H9 (cell line): ENCODE measurements around the gene JARID2. TPM values are rescaled to one million over a fixed set of nuclear protein-coding genes. Genes with fewer than 3 reads are reported as not detected.

Source experiments
- DNase-seq: peaks from one replicate; pipeline ENCODE4 v3.0.0-alpha.2; 2017
- H2AFZ ChIP-seq: one replicate; pipeline ENCODE4 v1.6.1; 2013; ENCODE audit warnings: mild to moderate bottlenecking, low read length, control low read depth, moderate library complexity
- H2AK5ac ChIP-seq: 2 replicates; pipeline ENCODE4 v1.6.1; 2013; ENCODE audit warnings: low read length, control low read depth, mixed read lengths; ENCODE audit not compliant: insufficient read length
- H2BK120ac ChIP-seq: one replicate; pipeline ENCODE4 v1.6.1; 2013; ENCODE audit warnings: low read depth, mild to moderate bottlenecking, low read length, control low read depth, inconsistent platforms; ENCODE audit not compliant: poor library complexity, severe bottlenecking
- H2BK12ac ChIP-seq: 2 replicates; pipeline ENCODE4 v1.6.1; 2013; ENCODE audit warnings: low read length, control low read depth, mixed read lengths, low read depth; ENCODE audit not compliant: insufficient read length
- H2BK15ac ChIP-seq: 2 replicates; pipeline ENCODE4 v1.6.1; 2013; ENCODE audit warnings: low read depth, low read length, control low read depth
- H2BK20ac ChIP-seq: one replicate; pipeline ENCODE4 v1.6.1; 2013; ENCODE audit warnings: low read depth, mild to moderate bottlenecking, low read length, control low read depth, inconsistent platforms; ENCODE audit not compliant: poor library complexity, severe bottlenecking
- H2BK5ac ChIP-seq: 2 replicates; pipeline ENCODE4 v1.6.1; 2013; ENCODE audit warnings: low read length, control low read depth, mixed read lengths; ENCODE audit not compliant: insufficient read length
- H3K14ac ChIP-seq: 2 replicates; pipeline ENCODE4 v1.6.1; 2013; ENCODE audit warnings: low read length, control low read depth; ENCODE audit not compliant: insufficient read depth
- H3K18ac ChIP-seq: 2 replicates; pipeline ENCODE4 v1.6.1; 2013; ENCODE audit warnings: low read depth, mild to moderate bottlenecking, mixed read lengths, low read length, control low read depth; ENCODE audit not compliant: insufficient read length
- H3K23ac ChIP-seq: 2 replicates; pipeline ENCODE4 v1.6.1; 2013; ENCODE audit warnings: low read length, control low read depth, mixed read lengths, low read depth; ENCODE audit not compliant: insufficient read length
- H3K23me2 ChIP-seq: 2 replicates; pipeline ENCODE4 v1.6.1; 2013; ENCODE audit warnings: low read depth, mild to moderate bottlenecking, mixed read lengths, low read length, control low read depth; ENCODE audit not compliant: insufficient read length, poor library complexity, severe bottlenecking
- H3K27ac ChIP-seq: 2 replicates; pipeline ENCODE4 v1.5.1; 2013; ENCODE audit warnings: low read length, control low read depth, mixed read lengths, low read depth; ENCODE audit not compliant: insufficient read length
- H3K27me3 ChIP-seq: 2 replicates; pipeline ENCODE4 v1.6.1; 2013; ENCODE audit warnings: low read length, control low read depth, inconsistent platforms; ENCODE audit not compliant: insufficient read depth
- H3K4ac ChIP-seq: 2 replicates; pipeline ENCODE4 v1.6.1; 2013; ENCODE audit warnings: low read depth, mild to moderate bottlenecking, control low read depth, inconsistent platforms, low read length, moderate library complexity
- H3K4me1 ChIP-seq: 2 replicates; pipeline ENCODE4 v1.6.1; 2013; ENCODE audit warnings: low read length, control low read depth, inconsistent platforms; ENCODE audit not compliant: insufficient read depth
- H3K4me2 ChIP-seq: 2 replicates; pipeline ENCODE4 v1.6.1; 2013; ENCODE audit warnings: low read length, control low read depth, mixed read lengths; ENCODE audit not compliant: insufficient read length, insufficient read depth
- H3K56ac ChIP-seq: 2 replicates; pipeline ENCODE4 v1.6.1; 2013; ENCODE audit warnings: low read depth, mild to moderate bottlenecking, mixed read lengths, low read length, control low read depth; ENCODE audit not compliant: insufficient read length
- H3K79me1 ChIP-seq: 2 replicates; pipeline ENCODE4 v1.6.1; 2013; ENCODE audit warnings: low read depth, mild to moderate bottlenecking, moderate library complexity, low read length, control low read depth, inconsistent platforms; ENCODE audit not compliant: insufficient read depth, poor library complexity, severe bottlenecking
- H3K79me2 ChIP-seq: 2 replicates; pipeline ENCODE4 v1.6.1; 2013; ENCODE audit warnings: low read length, control low read depth, inconsistent platforms; ENCODE audit not compliant: insufficient read depth
- H3K9ac ChIP-seq: 2 replicates; pipeline ENCODE4 v1.6.1; 2013; ENCODE audit warnings: low read length, control low read depth, mixed read lengths; ENCODE audit not compliant: insufficient read length; ENCODE audit errors: extremely low read depth
- H3K9me3 ChIP-seq: one replicate; pipeline ENCODE4 v1.6.1; 2013; ENCODE audit warnings: low read depth, low read length, inconsistent platforms; ENCODE audit not compliant: control insufficient read depth
- H3T11ph ChIP-seq: one replicate; pipeline ENCODE4 v1.6.1; 2013; ENCODE audit warnings: mild to moderate bottlenecking, low read length, control low read depth, inconsistent platforms
- H4K20me1 ChIP-seq: one replicate; pipeline ENCODE4 v1.6.1; 2013; ENCODE audit not compliant: control insufficient read depth, insufficient read length, insufficient read depth
- H4K5ac ChIP-seq: 2 replicates; pipeline ENCODE4 v1.6.1; 2013; ENCODE audit warnings: low read depth, mild to moderate bottlenecking, mixed read lengths, low read length, control low read depth; ENCODE audit not compliant: insufficient read length
- H4K8ac ChIP-seq: replicated peaks from 2 replicates; pipeline ENCODE4 v1.6.1; 2013; ENCODE audit warnings: low read length, control low read depth, mixed read lengths, low read depth; ENCODE audit not compliant: insufficient read length
- H4K91ac ChIP-seq: 2 replicates; pipeline ENCODE4 v1.6.1; 2013; ENCODE audit warnings: low read depth, mild to moderate bottlenecking, moderate library complexity, mixed read lengths, low read length, control low read depth; ENCODE audit not compliant: insufficient read length
- H3K27ac Mint-ChIP-seq, 3 experiments: 2 replicates in 2 of 3; 3 replicates in 1 of 3; pipeline ENCODE4 v1.8.0; 2020 to 2021; ENCODE audit warnings: mixed read lengths in 3 of 3, mild to moderate bottlenecking in 1 of 3, moderate library complexity in 1 of 3
- H3K27me3 Mint-ChIP-seq: 2 replicates; pipeline ENCODE4 v1.8.0; 2021; ENCODE audit warnings: low read depth, mild to moderate bottlenecking, moderate library complexity, mixed read lengths
- H3K36me3 Mint-ChIP-seq, 3 experiments: 2 replicates in 2 of 3; 3 replicates in 1 of 3; pipeline ENCODE4 v1.8.0; 2020 to 2021; ENCODE audit warnings: low read depth in 3 of 3, mixed read lengths in 3 of 3; ENCODE audit not compliant: insufficient read depth in 1 of 3
- H3K4me1 Mint-ChIP-seq, 2 experiments: 2 replicates each; pipeline ENCODE4 v1.8.0; 2020; ENCODE audit warnings: mixed read lengths in 2 of 2
- H3K4me3 Mint-ChIP-seq, 2 experiments: 2 replicates in 1 of 2; 3 replicates in 1 of 2; pipeline ENCODE4 v1.8.0; 2020 to 2021; ENCODE audit warnings: mild to moderate bottlenecking in 2 of 2, mixed read lengths in 2 of 2, moderate library complexity in 1 of 2
- H3K9me3 Mint-ChIP-seq, 2 experiments: 2 replicates in 1 of 2; 3 replicates in 1 of 2; pipeline ENCODE4 v1.8.0; 2020; ENCODE audit warnings: mild to moderate bottlenecking in 2 of 2, mixed read lengths in 2 of 2, moderate library complexity in 1 of 2
- whole genome bisulfite sequencing: extraction: QIAGEN DNeasy Blood & Tissue Kit; methylation state at CpG from one replicate; pipeline ENCODE4 v1.1.7; 2013; ENCODE audit warnings: missing lambda C conversion rate, low lambda C conversion rate, mixed read lengths; ENCODE audit not compliant: insufficient read length; ENCODE audit errors: extremely low coverage; 5-methylcytosine and 5-hydroxymethylcytosine counted together
- total RNA-seq: library from RNA; stranded (reverse); gene quantifications from 2 replicates; pipeline ENCODE4 v1.2.1, GENCODE V29; 2021
- TF ChIP-seq, protein P1 (sequence below): fragments of 200-600 bp; sonication (generic); conservative IDR thresholded peaks from 3 replicates; pipeline ENCODE4 v1.8.0; 2021; ENCODE audit warnings: antibody characterized with exemption, mild to moderate bottlenecking

Gene JARID2
- total RNA-seq, 1 experiment from 2014 or later: 174 TPM

DNA sequence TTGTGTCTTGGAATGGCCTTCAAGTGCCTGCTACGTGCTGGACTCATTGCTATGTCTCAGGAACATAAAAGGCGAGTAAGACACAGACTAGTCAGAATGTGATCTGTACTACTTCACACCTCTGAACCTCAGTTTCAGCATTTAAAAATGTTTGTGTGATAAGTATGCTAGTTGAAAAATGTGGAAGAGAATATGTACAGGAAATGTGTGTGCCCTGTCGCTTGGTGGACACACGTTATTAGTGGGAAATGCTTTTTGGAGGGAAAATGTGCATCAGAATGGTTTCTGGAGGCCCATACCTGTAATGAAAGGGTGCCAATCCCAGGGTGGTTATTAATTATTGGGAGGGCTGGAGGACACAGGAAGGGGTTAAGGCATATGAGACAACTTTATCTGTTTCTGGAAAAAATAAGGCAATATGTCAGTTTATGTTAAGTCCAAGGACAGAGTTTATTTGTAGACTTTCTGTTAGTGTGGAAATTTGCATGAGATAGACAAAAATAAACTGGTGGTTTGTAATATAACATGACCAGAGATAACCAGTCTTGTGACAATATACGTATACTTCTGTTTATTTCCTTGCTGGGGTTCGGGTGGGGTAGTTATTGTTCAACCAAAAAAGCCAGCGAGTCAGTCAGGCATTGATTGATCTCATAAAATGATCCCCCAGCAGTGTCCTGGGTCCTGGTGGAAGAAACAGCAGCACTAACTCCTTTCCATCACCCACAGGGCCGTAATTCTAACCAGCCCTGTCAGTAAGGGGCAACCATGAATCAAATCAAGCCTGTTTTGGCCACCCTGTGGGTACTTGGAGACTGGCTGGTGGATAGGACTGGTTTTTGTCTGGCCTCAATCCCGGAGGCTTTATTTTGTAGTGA lies 117.9 kb downstream of the JARID2 start:
- H3K9ac ChIP-seq: no peak overlapping the region
- no peak overlapping the region for H3K14ac ChIP-seq
- H2BK12ac ChIP-seq: no peak overlapping the region
- no peak overlapping the region for H3K27ac ChIP-seq
- H4K20me1 ChIP-seq: no peaks in the 10 kb centered on the region
- H3K23me2 ChIP-seq: no peaks in the 10 kb centered on the region
- H3K56ac ChIP-seq: no peak overlapping the region
- H4K5ac ChIP-seq: no peak overlapping the region
- Mint-ChIP-seq H3K27me3 (no peaks in the 10 kb centered on the region), H3K4me3 (0 out of 5 replicates have a peak overlapping the region, but pooled peaks of 1 of the 2 experiments have one; percentile 24), H3K9me3 (no peaks in the 10 kb centered on the region), H3K4me1 (peaks cover 22 to 29% of the 10 kb centered on the region in 2 experiments), H3K36me3 (no peaks in the 10 kb centered on the region; a peak in 1 of 7 replicates), H3K27ac (peak overlapping the region in 1 of 3 experiments; percentile 45; a peak in 1 of 7 replicates)
- H3K79me1 ChIP-seq: no peaks in the 10 kb centered on the region
- no peak overlapping the region for H3K4me2 ChIP-seq
- no peaks in the 10 kb centered on the region for H3K9me3 ChIP-seq
- no peak overlapping the region for H2BK120ac ChIP-seq
- H3K27me3 ChIP-seq: no peaks in the 10 kb centered on the region
- no peak overlapping the region for H3T11ph ChIP-seq
- no peak for DNase-seq
- no peak overlapping the region for H3K18ac ChIP-seq
- no peak overlapping the region for H2AK5ac ChIP-seq
- no peak overlapping the region for H3K23ac ChIP-seq
- peaks cover 96% of the 10 kb centered on the region for H3K79me2 ChIP-seq
- no peak overlapping the region for H2AFZ ChIP-seq
- H2BK5ac ChIP-seq: no peak overlapping the region
- H2BK15ac ChIP-seq: no peak overlapping the region
- no peak overlapping the region for H4K91ac ChIP-seq
- H4K8ac ChIP-seq: no peak overlapping the region
- WGBS: no CpG with 5 or more reads among the region's 9 CpGs
- H3K4ac ChIP-seq: no peak overlapping the region
- H3K4me1 ChIP-seq: peaks cover 29% of the 10 kb centered on the region
- TF ChIP-seq, protein P1, sequence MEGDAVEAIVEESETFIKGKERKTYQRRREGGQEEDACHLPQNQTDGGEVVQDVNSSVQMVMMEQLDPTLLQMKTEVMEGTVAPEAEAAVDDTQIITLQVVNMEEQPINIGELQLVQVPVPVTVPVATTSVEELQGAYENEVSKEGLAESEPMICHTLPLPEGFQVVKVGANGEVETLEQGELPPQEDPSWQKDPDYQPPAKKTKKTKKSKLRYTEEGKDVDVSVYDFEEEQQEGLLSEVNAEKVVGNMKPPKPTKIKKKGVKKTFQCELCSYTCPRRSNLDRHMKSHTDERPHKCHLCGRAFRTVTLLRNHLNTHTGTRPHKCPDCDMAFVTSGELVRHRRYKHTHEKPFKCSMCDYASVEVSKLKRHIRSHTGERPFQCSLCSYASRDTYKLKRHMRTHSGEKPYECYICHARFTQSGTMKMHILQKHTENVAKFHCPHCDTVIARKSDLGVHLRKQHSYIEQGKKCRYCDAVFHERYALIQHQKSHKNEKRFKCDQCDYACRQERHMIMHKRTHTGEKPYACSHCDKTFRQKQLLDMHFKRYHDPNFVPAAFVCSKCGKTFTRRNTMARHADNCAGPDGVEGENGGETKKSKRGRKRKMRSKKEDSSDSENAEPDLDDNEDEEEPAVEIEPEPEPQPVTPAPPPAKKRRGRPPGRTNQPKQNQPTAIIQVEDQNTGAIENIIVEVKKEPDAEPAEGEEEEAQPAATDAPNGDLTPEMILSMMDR: no peak
- no peak overlapping the region for H2BK20ac ChIP-seq
